ENCODE measurements around the gene PRKCE.

The PRKCE gene

GRCh38 chr2:45993476-45993991 is 342.1 kb downstream of the PRKCE start:
- DNase-seq (ENCODE audit: low read depth): peak; percentile 33

- DNase-seq (ENCODE audit: low read depth): no peak
Measured at GRCh38 chr2:45994060-45994459, 342.6 kb downstream of the PRKCE start.

- no peak for DNase-seq (ENCODE audit: low read depth)
Measured at GRCh38 chr2:46000660-46001059, 349.2 kb downstream of the PRKCE start.

- DNase-seq (ENCODE audit: low read depth): no peak
Measured at GRCh38 chr2:46001290-46001689, 349.8 kb downstream of the PRKCE start.

- no peak for DNase-seq (ENCODE audit: low read depth)
Measured at GRCh38 chr2:46001741-46002506, 350.4 kb downstream of the PRKCE start.

DNA sequence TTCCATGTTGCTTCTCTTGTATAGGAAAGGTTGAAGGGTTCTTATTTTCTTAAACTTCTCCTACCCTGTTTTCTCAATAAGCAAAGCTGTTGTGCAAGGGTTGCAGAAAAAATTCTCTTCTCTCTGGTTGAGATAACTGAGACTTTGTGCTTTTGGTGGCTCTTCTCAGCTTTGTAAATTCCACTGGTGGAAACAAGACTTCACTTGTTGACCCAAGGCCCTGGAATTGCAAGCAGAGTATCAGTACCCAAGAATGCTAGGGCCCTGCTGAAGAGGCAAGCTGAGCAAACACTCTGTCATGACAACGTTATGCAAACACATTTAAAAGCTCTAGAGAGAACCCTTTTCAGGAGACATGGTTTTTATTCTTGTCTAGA is 351.0 kb downstream of the PRKCE start:
- DNase-seq (ENCODE audit: low read depth): no peak

DNA sequence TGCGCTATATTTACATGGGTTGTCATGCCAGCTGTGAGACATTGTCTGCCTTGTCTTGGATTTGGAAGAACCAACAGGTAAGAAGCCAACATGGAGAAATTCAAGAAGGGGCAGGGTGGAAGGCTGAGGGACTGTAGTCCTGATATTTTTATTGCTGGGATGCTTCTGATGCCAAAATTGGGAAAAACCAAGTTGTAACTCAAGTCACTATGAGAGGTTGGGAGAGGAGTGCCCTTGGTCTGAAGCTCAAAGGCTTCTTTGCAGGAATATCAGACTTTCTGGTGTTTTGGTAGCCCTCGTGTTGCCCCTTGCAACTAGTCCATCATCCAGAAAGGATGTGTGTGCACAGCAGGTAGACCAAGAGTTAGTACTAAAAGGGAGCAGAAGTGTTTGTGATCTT is 351.5 kb downstream of the PRKCE start:
- no peak for DNase-seq (ENCODE audit: low read depth)

DNA sequence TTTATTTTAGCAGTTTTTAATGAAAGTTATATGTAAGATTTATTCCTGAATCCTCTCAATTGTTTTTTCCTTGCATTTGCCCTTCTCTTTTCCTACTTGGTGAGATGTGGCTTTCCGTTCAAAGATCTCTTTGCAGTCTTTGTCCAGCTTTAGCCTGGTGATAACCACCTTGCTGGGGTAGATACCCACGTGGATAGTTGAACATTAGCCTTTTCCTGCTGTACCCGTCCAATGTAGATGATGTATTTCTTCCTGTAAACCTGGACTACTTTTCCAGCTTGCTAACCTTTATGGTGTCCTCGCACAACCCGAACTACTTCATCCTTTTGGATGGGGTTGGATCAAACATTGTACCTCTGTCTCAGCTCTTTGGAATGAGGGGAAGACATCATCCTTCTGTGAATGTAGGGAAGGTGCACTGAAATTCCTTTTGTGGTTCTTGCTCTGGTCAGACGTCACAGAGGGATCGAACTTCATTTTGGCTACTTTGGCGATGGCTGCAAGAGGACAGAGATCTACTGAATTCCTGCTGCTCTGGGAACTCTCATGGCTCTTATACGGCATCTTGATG is 352.5 kb downstream of the PRKCE start:
- no peak for DNase-seq (ENCODE audit: low read depth)

GRCh38 chr2:46006473-46007025 is 355.1 kb downstream of the PRKCE start:
- DNase-seq (ENCODE audit: low read depth): no peak

- DNase-seq (ENCODE audit: low read depth): no peak
Measured at GRCh38 chr2:46007412-46007811, 355.9 kb downstream of the PRKCE start.

GRCh38 chr2:46008091-46008870 is 356.8 kb downstream of the PRKCE start:
- no peak for DNase-seq (ENCODE audit: low read depth)

DNA sequence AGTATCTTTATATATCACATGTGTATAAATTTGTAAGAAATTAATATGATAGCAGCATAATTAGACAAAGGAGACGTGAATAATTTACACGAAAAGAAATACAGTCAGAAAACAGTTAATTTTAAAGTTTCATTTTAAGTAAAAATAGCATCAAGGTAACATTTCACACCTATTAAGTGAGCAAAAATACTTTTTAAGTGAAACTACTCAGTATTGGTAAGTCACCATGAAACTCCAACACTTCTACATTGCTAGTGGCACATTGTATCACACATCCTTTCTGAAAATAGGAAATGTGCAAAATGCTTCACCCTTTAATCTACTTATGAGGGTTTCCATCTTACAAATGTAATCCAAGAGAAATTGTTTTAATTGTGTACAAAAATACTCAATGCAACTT is 357.8 kb downstream of the PRKCE start:
- DNase-seq (ENCODE audit: low read depth): no peak

- DNase-seq (ENCODE audit: low read depth): no peak
Measured at GRCh38 chr2:46009772-46010171, 358.3 kb downstream of the PRKCE start.

DNA sequence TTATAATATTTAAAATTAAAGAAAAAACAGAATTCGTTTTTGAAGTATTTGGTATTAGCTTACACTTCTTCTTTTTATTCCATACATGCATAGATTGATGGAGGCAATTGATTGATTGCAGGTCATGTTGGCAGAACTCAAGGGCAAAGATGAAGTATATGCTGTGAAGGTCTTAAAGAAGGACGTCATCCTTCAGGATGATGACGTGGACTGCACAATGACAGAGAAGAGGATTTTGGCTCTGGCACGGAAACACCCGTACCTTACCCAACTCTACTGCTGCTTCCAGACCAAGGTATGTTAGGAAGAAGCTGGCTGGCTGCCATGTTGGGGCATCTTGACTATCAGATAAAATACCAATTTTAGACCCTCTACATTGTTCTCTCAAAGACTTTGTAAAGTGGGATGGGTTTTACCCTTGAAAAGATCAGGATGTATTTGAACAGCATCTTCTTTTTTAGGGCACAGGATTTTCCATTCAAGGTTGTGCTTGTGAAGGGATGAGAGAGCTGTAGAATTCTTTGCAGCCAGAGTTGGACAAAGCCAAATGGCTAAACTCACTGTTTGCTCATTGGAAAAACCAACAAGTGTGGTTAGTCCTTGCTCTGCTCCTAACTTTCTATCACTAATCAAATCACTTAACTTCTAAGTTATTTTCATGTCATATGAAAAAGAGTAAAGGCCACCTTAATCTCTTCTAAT is 358.9 kb downstream of the PRKCE start:
- DNase-seq (ENCODE audit: low read depth): no peak

DNA sequence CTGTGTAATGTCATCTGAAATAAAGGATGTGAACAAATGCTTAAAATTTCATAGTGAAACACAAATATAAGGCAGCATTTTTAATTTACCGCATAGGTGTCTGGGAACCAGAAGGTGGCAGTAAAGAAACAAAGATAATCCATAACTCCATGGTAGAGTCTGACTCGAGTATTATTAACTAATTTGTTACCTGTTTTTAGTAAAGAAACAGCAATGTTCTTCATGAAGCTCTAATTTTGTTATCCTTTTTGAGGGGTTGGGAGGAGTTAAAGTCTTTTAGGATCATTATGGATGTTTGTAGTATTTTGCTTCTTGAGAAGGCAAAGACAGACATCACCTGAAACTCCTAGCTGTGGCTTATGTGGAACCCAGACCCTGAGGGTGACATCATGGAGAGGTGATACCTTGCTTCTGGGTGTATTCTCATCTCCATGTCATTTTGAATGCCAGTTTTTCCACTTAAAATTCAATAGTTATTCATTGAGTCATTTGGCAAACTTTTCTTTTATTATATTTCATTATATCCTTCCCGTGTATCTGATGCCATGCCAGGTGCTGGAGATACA is 359.5 kb downstream of the PRKCE start:
- DNase-seq (ENCODE audit: low read depth): no peak

DNA sequence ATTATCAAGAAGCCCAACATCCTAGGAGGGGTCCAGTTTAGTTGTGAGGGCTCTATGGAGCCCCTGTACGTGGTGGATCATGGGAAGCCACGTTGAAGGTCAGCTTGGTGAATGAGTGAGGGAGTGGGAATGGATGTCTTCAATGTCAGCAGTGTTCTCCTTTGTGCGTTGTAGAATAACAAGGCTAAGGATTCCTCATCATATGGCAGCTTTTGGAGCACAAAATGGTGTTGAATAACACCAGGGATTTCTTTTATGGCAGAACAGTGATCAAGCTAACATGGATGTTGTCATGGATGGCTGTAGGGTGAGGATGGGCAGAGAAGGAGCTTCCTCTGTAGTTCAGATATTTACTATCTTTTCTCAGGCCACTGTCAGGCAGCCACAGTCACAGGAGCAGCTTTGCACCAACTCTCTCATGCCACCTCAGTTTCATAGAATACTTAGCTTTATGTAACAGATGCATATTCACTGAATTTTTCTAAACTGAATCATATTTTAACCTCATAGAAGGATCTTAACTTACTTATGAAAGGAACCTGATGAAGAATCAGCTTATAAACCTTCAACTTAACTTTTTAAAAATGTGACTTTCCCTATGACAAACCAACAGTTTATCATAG is 361.3 kb downstream of the PRKCE start:
- no peak for DNase-seq (ENCODE audit: low read depth)

- DNase-seq (ENCODE audit: low read depth): no peak
Measured at GRCh38 chr2:46013726-46014125, 362.3 kb downstream of the PRKCE start.

- no peak for DNase-seq (ENCODE audit: low read depth)
Measured at GRCh38 chr2:46014911-46015654, 363.6 kb downstream of the PRKCE start.

GRCh38 chr2:46015671-46016070 is 364.2 kb downstream of the PRKCE start:
- no peak for DNase-seq (ENCODE audit: low read depth)

DNA sequence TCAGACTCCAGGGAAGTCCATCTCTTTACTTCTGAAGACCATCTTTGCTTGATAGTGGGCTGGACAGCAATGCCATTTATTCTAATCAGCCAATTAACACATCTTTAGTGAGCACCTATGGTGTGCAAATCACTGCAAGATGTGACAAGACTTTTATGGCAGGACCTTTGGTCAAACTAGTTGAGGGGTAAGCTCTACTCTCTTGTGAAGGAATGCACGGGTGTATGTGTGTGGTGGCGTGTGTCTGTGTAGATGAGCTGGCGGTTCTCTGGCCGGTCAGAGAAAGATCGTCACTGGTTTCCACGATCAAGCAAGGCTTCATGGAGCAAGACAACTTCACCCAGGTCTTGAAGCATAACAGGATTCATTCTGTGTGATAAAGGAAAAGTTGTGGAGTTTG is 364.6 kb downstream of the PRKCE start:
- DNase-seq (ENCODE audit: low read depth): no peak

Measured in activated T-cell treated with anti-CD3 and anti-CD28 coated beads for 1 hour (primary cell).